Hematopoietic multipotent progenitor cell treated with erythropoietin and hydrocortisone succinate and interleukin-3 and kit ligand, for 17 days (in vitro differentiated cells): ENCODE data around the gene SLC2A9.

Source experiments
- DNase-seq: peaks from one replicate; pipeline ENCODE4 v3.0.0-alpha.2; 2015; ENCODE audit warnings: low spot score

The SLC2A9 gene

GRCh38 chr4:10045481-10045880 is 24.2 kb upstream of the SLC2A9 start:
- no peak for DNase-seq

DNA sequence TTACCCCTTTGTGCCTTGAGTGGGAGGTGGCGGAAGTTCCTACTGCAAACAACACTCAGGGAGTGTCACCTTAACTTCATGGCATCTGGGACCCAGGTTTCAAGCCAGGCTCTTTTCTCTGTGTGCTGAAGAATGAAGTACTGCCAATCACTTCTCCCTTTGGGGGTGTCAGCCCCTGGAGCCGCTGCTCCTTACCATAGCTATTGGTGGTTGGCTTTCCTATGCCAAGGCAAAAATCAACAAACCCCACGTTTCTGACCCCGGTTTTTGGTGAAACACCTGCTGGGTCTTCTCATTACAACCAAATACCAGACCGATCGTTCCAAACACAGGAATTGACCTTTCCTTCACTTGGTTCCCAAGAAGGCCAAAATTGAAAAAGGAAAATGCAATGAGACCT is 19.7 kb upstream of the SLC2A9 start:
- DNase-seq = no peak

DNA sequence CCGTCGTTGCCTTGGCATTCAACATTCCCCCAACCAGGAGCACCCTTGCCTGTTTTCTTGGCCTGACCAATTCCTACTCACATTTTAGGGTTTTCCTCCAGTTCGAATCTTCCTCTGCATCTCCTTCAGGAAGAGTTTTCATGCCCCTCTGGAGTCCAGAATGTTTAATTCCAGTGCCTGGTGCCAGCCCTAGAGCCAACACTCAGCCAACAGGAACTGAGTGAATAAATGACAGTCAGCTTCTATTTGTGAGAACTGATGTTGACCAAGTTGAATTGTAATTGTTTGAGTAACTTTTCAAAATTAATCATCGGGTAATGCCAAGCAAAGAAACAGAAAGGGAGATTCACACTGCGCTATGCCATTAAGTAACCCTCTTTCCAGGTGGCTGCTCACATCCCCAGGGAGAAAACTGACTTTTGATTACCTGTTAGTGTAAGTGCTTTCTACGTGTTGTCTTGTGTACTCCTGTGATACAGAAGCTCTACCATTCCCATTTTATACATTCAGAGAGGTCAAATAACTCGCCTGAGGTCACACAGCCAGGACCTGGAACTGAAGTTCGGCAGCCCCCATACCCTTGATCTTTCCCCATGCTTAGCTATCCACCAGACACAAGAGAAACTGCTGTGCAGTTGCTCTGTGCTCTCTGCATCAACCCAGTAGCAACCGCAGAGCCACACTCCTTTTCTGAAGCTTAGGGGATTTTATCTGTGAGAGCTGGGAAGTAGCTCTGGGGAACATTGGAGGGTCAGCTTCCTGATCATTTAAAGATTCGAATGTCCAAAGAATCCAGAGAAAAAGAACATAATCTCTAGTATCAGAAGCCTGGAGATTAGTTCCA is 19.0 kb upstream of the SLC2A9 start:
- DNase-seq = no peak

DNA sequence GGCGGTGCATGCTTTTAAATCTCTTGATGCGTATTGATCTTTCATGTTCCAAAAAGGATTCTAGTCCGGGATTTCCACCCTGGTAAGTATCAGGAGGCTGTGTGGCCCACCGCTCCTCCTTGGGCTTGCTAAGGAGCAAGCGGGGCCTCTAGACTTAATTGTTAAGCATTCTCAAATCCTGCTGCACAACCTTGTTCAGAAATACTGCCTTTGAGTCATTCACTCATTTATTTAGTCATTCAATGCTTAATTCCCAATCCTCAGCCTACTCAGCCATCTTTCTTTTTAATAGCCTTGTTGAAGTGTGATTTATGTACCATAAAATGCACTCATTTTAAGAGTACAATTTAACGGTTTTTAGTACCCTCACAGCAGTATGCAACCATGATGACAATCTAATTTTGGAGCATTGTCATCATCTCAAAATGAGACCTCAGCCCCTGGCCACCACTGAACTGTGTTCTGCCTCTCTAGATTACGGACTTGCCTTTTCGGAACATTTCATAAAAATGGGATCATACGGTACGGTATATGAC is 15.6 kb upstream of the SLC2A9 start:
- DNase-seq = no peak

DNA sequence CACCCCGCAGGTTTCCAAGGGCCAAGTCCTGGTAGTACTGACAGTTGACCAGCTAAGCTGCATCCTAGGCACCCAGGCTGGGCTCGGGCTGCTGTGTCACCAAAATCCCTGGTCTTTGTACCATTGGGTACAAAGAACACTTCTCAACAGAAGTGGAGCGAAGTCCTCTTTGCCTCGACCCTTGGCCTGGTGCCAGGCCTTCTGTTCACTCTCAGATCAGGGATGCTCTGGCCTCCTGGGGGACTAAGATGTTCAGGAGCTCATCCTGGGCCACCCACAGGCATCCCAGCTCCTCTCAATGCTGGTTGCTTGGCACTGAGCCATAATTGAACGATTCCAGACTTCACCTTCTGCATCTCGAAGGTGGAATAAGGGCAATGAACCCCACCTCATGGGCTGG is 13.8 kb upstream of the SLC2A9 start:
- DNase-seq = no peak

GRCh38 chr4:10034612-10035104 is 13.4 kb upstream of the SLC2A9 start:
- no peak for DNase-seq

GRCh38 chr4:10034136-10034535 is 12.8 kb upstream of the SLC2A9 start:
- no peak for DNase-seq

GRCh38 chr4:10033191-10033881 is 12.0 kb upstream of the SLC2A9 start:
- no peak for DNase-seq

- DNase-seq = no peak
These were observed 11.3 kb upstream of the SLC2A9 start for GRCh38 chr4:10032625-10033024.

DNA sequence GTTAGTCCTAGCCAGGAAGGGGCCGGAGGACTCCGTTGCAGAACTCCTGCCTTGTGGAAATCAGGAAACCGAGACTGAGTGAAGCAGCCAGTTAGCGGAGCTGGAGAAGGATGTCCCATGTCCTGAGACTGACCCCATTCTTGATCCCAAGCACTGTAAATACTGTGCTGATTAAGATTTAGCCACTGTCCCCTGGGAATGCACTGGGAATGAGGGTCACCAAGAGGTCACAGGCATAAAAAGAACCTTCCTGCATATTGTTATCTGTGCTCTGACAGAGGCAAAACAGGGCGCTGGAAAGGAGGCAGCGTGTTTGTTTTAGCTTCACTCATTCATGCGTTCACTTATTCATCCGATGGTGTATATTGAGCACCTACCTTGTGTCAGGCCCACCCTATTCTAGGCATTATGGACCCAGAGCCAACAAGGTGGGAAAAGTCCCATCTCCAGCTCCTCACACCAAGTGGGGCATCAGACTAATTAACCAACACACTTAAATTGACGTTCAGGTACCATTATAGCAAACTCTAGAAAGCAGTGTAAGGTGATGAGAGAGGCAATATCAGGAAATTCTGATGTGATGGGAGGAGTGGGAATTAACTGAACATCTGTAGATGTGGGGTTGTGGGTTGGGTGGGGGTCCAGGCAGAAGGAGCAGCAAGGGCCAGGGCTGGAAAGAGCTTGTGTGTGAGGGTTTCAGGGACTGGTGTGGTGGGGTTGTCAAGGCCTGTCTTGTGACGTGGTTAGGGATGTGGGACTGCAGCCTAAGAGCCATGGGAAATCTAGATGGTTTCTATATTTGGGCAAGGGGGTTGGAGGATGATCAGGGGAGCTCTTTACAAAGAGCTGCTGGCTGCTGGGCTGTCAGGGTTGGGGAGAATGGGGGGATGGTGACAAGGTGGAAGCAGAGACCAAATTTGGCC is 10.6 kb upstream of the SLC2A9 start:
- no peak for DNase-seq

GRCh38 chr4:10030972-10031667 is 9.8 kb upstream of the SLC2A9 start:
- no peak for DNase-seq

- no peak for DNase-seq
These were observed 8.1 kb upstream of the SLC2A9 start for GRCh38 chr4:10029403-10029802.

- no peak for DNase-seq
These were observed 7.6 kb upstream of the SLC2A9 start for GRCh38 chr4:10028910-10029309.

- no peak for DNase-seq
These were observed 5.2 kb upstream of the SLC2A9 start for GRCh38 chr4:10026485-10026884.

- no peak for DNase-seq
These were observed 4.0 kb upstream of the SLC2A9 start for GRCh38 chr4:10025230-10025806.

DNA sequence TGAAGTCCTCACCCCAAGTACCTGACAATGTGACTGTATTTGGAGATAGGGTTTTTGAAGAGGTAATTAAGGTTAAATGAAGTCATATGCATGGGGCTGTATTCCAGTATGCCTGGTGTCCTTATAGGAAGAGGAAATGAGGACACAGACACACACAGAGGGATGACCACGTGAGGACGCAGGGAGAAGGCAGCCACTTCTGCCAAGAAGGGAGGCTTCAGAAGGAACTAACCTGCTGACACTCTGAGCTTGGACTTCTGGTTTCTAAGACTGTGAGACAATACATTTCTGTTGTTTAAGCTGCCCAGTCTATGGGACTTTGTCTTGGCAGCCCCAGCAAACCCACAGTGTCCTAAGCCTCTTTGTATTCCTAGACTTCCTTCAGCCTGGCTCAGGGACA is 3.0 kb upstream of the SLC2A9 start:
- DNase-seq = no peak

DNA sequence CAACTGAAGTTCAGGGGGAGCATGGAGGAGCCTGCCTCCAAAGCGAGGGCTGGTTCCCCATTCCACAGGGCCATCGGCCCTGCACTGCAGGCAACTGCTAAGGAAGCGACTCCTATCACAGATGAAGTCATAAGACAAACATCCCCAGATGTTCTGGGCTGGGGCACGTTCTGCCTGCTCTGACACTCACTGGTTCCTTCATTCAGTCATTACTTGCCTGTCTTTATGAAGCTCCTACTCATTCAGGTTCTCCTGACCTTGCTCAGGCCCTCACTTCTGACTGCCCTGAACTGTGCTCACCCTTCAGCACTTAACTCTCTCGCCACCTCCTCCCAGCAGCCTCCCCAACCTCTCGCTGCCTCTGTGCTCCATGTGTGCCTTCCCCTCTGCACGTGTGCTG is 2.5 kb upstream of the SLC2A9 start:
- DNase-seq = no peak

DNA sequence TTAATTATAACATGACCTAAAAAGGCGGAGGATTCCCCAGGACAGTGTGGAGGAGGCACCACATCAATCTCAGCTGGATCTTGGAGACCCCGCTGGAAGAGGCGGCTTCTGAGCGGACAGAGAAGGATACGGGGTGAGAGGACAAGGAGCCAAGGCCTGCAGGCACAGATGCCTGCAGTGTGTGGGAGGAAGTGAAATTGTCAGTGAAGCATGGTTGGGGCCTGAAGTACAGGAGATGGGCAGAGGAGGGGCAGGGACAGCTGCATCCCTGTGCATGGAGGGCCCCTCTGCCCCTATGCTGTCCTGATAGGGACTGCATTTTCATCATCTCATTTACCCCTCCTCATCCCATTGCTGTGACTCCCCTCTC is 1.7 kb upstream of the SLC2A9 start:
- DNase-seq = no peak

DNA sequence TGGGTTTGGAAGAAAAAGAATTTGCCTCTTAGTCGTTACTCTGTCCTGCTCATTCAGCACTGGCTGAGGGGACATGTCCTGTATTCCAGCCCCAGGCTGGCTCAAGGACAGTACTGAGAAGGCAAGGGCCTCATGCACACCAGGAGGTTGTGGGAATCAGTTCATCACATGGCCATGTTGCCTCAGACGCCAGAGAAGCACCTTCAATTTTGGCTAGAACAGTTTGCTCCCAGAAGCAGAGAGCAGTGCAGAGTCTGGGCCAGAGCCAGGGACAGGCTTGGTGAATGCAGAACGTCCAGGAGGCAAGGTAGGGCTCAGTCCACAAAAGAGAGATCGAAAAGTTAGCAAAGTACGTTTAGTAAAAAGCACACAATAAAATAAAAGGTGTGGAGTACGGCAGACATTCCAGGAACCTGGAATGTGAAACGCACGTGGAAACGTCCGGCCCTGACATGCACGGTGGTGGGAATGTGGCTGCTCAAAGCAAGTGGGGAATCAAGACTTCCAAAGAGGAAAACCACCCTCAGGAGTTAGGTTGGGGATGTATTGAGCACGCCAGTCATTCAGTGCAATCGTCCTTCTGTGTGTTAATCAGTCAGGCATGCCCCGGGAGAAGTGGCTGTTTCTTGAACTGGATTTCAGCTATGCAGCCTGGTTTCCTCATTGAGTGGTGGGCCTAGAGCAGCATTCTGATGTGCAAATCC is 1.2 kb upstream of the SLC2A9 start:
- no peak for DNase-seq

- no peak for DNase-seq
These were observed 341 bp upstream of the SLC2A9 start for GRCh38 chr4:10021653-10022023.

DNA sequence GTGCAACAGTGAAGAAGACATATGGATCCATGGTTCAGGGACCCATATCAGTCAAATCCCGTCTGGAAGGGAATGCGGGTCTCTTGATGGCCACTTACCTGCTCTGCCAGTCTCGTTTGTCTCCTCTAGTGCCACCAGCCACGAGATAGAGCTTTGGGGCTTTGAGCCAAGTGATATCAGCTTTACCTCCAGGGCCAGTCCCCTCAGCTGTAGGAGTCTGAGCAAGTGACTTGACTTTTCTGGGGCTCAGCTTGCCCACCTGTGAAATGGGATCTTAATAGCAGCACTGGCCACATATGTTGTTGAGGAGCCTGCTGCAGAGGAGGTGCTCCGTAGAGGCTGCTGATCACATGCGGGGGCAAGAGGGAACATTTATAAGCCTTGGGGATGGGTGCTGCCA is 1.2 kb downstream of the SLC2A9 start:
- DNase-seq = no peak
